ENCODE measurements around the gene RASL11B. TPM values are rescaled to one million over a fixed set of nuclear protein-coding genes. Genes with fewer than 3 reads are reported as not detected.

Gene RASL11B
- total and polyA plus RNA-seq, 10 of the 15 experiments (the other 5 are each of a cell fraction or from before 2014, with no cell fraction given), result 0.06 to 0.45 (median 0.08) TPM; not detected in 5

GRCh38 chr4:52866734-52867133, 4.6 kb downstream of the RASL11B start:
- 73% methylated on average over 4 of the region's 4 CpGs for WGBS (ENCODE audit: insufficient coverage, insufficient replicate concordance, low lambda C conversion rate, missing lambda C conversion rate)
- no peak overlapping the region for H3K27ac ChIP-seq (ENCODE audit: control insufficient read depth, insufficient read depth)
- no peak for ATAC-seq
- DNase-seq (ENCODE audit: low read depth, low spot score), result no peak
- no peaks in the 10 kb centered on the region; a peak in 1 of 4 replicates for H3K27me3 ChIP-seq (replicated peaks in 1 of 2; ENCODE audit: control insufficient read depth in 2 of 2, insufficient read depth in 2 of 2, low read length in 1 of 2)
- ChIA-PET SMC1A (ENCODE audit: uncharacterized antibody, unreplicated experiment) (no interaction called here), POLR2A (no interaction called here), RAD21 (ENCODE audit: unreplicated experiment) (no interaction called here), CTCF (no interaction called here)
- in situ Hi-C loops (cut with MboI), result no loop called here
- no peak overlapping the region for H3K4me2 ChIP-seq (ENCODE audit: control insufficient read depth, insufficient read depth)
- H2AFZ ChIP-seq (ENCODE audit: control insufficient read depth, low read depth, low read length), result no peak overlapping the region
- H3K4me3 ChIP-seq, result no peak overlapping the region
- no peaks in the 10 kb centered on the region; the same call in 2 of the 3 replicates for H3K9me3 ChIP-seq (replicated peaks; ENCODE audit: control insufficient read depth, insufficient read depth, low read length)
- no peaks in the 10 kb centered on the region for H3K79me2 ChIP-seq (ENCODE audit: control insufficient read depth, insufficient read depth, low read length)
- TF ChIP-seq E2F4 (IDR thresholded peaks at IDR 0.05; ENCODE audit: low read depth, low read length), result no peak
- no peak for TF ChIP-seq ETV6 (conservative IDR thresholded peaks at IDR 0.05 in 1 of 2, IDR thresholded peaks at IDR 0.05 in 1 of 2; ENCODE audit: borderline replicate concordance in 1 of 2, low read depth in 1 of 2)
- TF ChIP-seq GABPA (IDR thresholded peaks at IDR 0.05; ENCODE audit: low read depth), result no peak
- no peak for TF ChIP-seq MXI1 (IDR thresholded peaks at IDR 0.05; ENCODE audit: low read depth, low read length)
- no peak for TF ChIP-seq POLR2A (IDR thresholded peaks at IDR 0.05; ENCODE audit: low read depth, low read length)
- no peak overlapping the region for H3K9ac ChIP-seq (ENCODE audit: control insufficient read depth, insufficient read depth, low read length)
- H4K20me1 ChIP-seq (ENCODE audit: control insufficient read depth, insufficient read depth), result no peaks in the 10 kb centered on the region
- FAIRE-seq, result no peak
- peaks cover 4% of the 10 kb centered on the region for H3K4me1 ChIP-seq (ENCODE audit: control insufficient read depth, insufficient read depth, low read length)
- intact Hi-C loops (cut with micrococcal nuclease; ENCODE audit: unreplicated experiment), result no loop called here
- BruUV-seq (replicated peaks), result no TSS peak
- H3K36me3 ChIP-seq (ENCODE audit: control insufficient read depth in 2 of 2, insufficient read depth in 2 of 2, low read length in 1 of 2), result no peaks in the 10 kb centered on the region

- no peaks in the 10 kb centered on the region for H3K36me3 ChIP-seq (ENCODE audit: control insufficient read depth in 2 of 2, insufficient read depth in 2 of 2, low read length in 1 of 2)
- H4K20me1 ChIP-seq (ENCODE audit: control insufficient read depth, insufficient read depth), result no peaks in the 10 kb centered on the region
- RAD21 ChIA-PET (ENCODE audit: unreplicated experiment), result no interaction called here
- WGBS (ENCODE audit: insufficient coverage, insufficient replicate concordance, low lambda C conversion rate, missing lambda C conversion rate), result 98% methylated on average over 4 of the region's 4 CpGs
- FAIRE-seq (no peak), DNase-seq (ENCODE audit: low read depth, low spot score) (no peak), ATAC-seq (no peak)
- CTCF ChIA-PET, result no interaction called here
- no peaks in the 10 kb centered on the region for H3K79me2 ChIP-seq (ENCODE audit: control insufficient read depth, insufficient read depth, low read length)
- H3K4me1 ChIP-seq (ENCODE audit: control insufficient read depth, insufficient read depth, low read length), result peaks cover 4% of the 10 kb centered on the region
- H3K4me2 ChIP-seq (ENCODE audit: control insufficient read depth, insufficient read depth), result no peak overlapping the region
- H3K9me3 ChIP-seq (replicated peaks; ENCODE audit: control insufficient read depth, insufficient read depth, low read length), result no peaks in the 10 kb centered on the region; the same call in 2 of the 3 replicates
- H3K4me3 ChIP-seq, result no peak overlapping the region
- BruUV-seq (replicated peaks), result no TSS peak
- SMC1A ChIA-PET (ENCODE audit: uncharacterized antibody, unreplicated experiment), result no interaction called here
- in situ Hi-C loops (cut with MboI) (no loop called here), intact Hi-C loops (cut with micrococcal nuclease; ENCODE audit: unreplicated experiment) (no loop called here)
- H2AFZ ChIP-seq (ENCODE audit: control insufficient read depth, low read depth, low read length), result no peak overlapping the region
- no peak overlapping the region for H3K27ac ChIP-seq (ENCODE audit: control insufficient read depth, insufficient read depth)
- no peak overlapping the region for H3K9ac ChIP-seq (ENCODE audit: control insufficient read depth, insufficient read depth, low read length)
- no peaks in the 10 kb centered on the region; a peak in 1 of 4 replicates for H3K27me3 ChIP-seq (replicated peaks in 1 of 2; ENCODE audit: control insufficient read depth in 2 of 2, insufficient read depth in 2 of 2, low read length in 1 of 2)
- POLR2A ChIA-PET, result no interaction called here
- no peak for TF ChIP-seq ESRRA (IDR thresholded peaks at IDR 0.05; ENCODE audit: low read length)
- no peak for TF ChIP-seq TCF3 (IDR thresholded peaks at IDR 0.05; ENCODE audit: borderline replicate concordance, insufficient read depth, low read depth, low read length)
- TF ChIP-seq FOS (IDR thresholded peaks at IDR 0.05; ENCODE audit: borderline replicate concordance, extremely low read depth, insufficient read length), result no peak
- no peak for TF ChIP-seq GATAD2B (conservative IDR thresholded peaks at IDR 0.05; ENCODE audit: low read depth)
- TF ChIP-seq EP300 (IDR thresholded peaks at IDR 0.05; ENCODE audit: borderline replicate concordance in 1 of 2, control insufficient read depth in 1 of 2, low read depth in 2 of 2, low read length in 2 of 2), result no peak
- no peak for TF ChIP-seq NFYA (IDR thresholded peaks at IDR 0.05; ENCODE audit: borderline replicate concordance, low read depth, low read length)
- TF ChIP-seq TCF7 (IDR thresholded peaks at IDR 0.05; ENCODE audit: borderline replicate concordance), result no peak
- no peak for TF ChIP-seq TCF12 (IDR thresholded peaks at IDR 0.05; ENCODE audit: low read depth, low read length)
- TF ChIP-seq KLF5 (IDR thresholded peaks at IDR 0.05; ENCODE audit: partially characterized antibody), result no peak
- TF ChIP-seq JUND (IDR thresholded peaks at IDR 0.05; ENCODE audit: low read depth, low read length), result no peak
Observed at GRCh38 chr4:52867163-52867562, 5.0 kb downstream of the RASL11B start.
